ENCODE results near the gene TTYH2.

GRCh38 chr17:74234486-74234885, 21.1 kb downstream of the TTYH2 start:
- TF ChIP-seq CTCF (IDR thresholded peaks at IDR 0.05) (no peak), POLR2A (IDR thresholded peaks at IDR 0.05) (no peak)

Data from right lobe of liver (tissue), 4 donors.